NB4 (cell line): ENCODE data around the gene ERBB3.

Source experiments
- CTCF ChIP-seq: IDR thresholded peaks from one replicate; pipeline ENCODE4 v1.5.1; 2012; ENCODE audit warnings: low read depth, low read length
- POLR2A ChIP-seq: IDR thresholded peaks from 2 replicates; pipeline ENCODE4 v1.6.1; 2011; ENCODE audit warnings: mild to moderate bottlenecking; ENCODE audit not compliant: insufficient read length; ENCODE audit errors: extremely low read depth
- TF ChIP-seq, protein P1 (sequence below): IDR thresholded peaks from 2 replicates; pipeline ENCODE4 v1.6.1; 2011; ENCODE audit warnings: low read depth, low read length

DNA sequence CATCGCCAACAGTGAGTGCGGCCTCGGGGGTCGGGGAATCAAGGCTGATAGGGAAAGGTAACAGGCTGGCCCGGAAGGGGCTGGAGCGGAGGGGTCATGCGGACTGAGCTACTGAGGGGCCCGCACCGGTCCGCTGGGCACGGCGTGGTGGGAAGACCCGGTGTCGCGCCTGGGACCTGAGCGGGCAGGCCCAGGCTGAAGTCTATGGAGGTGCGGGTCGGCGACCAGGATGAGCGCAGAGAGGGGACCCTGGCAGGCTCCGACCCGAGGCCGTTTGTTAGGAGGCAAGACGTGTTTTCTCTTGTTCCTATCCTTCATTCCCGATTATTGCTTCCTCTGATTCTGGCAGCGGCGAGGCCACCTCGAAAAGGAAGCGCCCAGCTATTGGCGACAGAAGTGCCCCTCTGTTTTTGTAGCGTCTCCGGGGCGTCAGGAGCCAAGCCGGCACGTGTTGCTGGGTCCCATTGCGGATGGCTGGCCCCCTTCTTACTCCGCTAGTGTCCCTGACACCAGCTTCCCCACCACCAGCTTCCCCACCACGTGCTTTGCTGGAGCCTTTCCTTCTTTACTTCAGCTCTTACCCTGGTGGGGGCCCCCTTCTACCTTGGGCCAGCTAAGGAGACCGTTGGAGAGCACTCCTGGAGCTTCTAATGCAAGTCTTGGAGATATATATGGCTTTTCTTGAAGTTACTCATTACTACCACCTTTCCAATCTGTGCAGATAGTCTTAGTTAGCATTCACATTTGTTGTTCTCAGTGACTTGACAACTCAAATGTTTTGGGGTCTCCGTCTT, 25.0 kb downstream of the ERBB3 start:
- TF ChIP-seq CTCF (peak; percentile 26), POLR2A (no peak)
- TF ChIP-seq, protein P1, sequence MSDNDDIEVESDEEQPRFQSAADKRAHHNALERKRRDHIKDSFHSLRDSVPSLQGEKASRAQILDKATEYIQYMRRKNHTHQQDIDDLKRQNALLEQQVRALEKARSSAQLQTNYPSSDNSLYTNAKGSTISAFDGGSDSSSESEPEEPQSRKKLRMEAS, result peak; percentile 96
